Activated B cell treated with CpG ODN at 0.5 μM for 24 hours (primary cell): Measurements from ENCODE around the gene TCP11L1. TPM values are rescaled to one million over a fixed set of nuclear protein-coding genes. Genes with fewer than 3 reads are reported as not detected.

Experiments
- ATAC-seq: fragments of 200-7000 bp; cut with Tn5 transposase; one replicate; pipeline ENCODE4 v1.10.0; 2021; ENCODE audit warnings: low read depth, mild to moderate bottlenecking, moderate library complexity
- CTCF ChIA-PET: fragments of 350-600 bp; sonication (Branson Sonifier 250); formaldehyde crosslinking; loops from one replicate; lab custom pipeline; 2021; ENCODE audit warnings: antibody characterized with exemption; lab: Charles Lee
- POLR2A ChIA-PET: fragments of 350-600 bp; sonication (Branson Sonifier 250); formaldehyde crosslinking; loops from one replicate; lab custom pipeline; 2021; ENCODE audit warnings: antibody characterized with exemption; lab: Charles Lee
- DNase-seq: peaks from one replicate; pipeline ENCODE4 v3.0.0; 2022
- H3K27ac Mint-ChIP-seq: one replicate; pipeline ENCODE4 v1.8.0; 2020; ENCODE audit warnings: mixed read lengths
- H3K27me3 Mint-ChIP-seq: one replicate; pipeline ENCODE4 v1.8.0; 2021; ENCODE audit warnings: mixed read lengths
- H3K36me3 Mint-ChIP-seq: one replicate; pipeline ENCODE4 v1.8.0; 2021; ENCODE audit warnings: low read depth, mixed read lengths
- H3K4me1 Mint-ChIP-seq: one replicate; pipeline ENCODE4 v1.8.0; 2021; ENCODE audit warnings: mixed read lengths
- H3K4me3 Mint-ChIP-seq: one replicate; pipeline ENCODE4 v1.8.0; 2020; ENCODE audit warnings: mild to moderate bottlenecking, mixed read lengths
- H3K9me3 Mint-ChIP-seq: one replicate; pipeline ENCODE4 v1.8.0; 2020; ENCODE audit warnings: mixed read lengths
- intact Hi-C: fragments of 100-400 bp; cut with micrococcal nuclease; formaldehyde crosslinking; loops from one replicate; pipeline ENCODE4 v1.15.1; 2024
- total RNA-seq: library from RNA; stranded (reverse); gene quantifications from 2 replicates; pipeline ENCODE4 v1.2.3, GENCODE V29; 2022
- TF ChIP-seq, protein P1 (sequence below): fragments of 200-600 bp; IDR thresholded peaks from one replicate; pipeline ENCODE4 v1.8.0; 2022; ENCODE audit warnings: antibody characterized with exemption, mild to moderate bottlenecking

The TCP11L1 gene, protein sequence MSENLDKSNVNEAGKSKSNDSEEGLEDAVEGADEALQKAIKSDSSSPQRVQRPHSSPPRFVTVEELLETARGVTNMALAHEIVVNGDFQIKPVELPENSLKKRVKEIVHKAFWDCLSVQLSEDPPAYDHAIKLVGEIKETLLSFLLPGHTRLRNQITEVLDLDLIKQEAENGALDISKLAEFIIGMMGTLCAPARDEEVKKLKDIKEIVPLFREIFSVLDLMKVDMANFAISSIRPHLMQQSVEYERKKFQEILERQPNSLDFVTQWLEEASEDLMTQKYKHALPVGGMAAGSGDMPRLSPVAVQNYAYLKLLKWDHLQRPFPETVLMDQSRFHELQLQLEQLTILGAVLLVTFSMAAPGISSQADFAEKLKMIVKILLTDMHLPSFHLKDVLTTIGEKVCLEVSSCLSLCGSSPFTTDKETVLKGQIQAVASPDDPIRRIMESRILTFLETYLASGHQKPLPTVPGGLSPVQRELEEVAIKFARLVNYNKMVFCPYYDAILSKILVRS
- 13.5 and 17.7 TPM in 2 replicates for total RNA-seq

DNA sequence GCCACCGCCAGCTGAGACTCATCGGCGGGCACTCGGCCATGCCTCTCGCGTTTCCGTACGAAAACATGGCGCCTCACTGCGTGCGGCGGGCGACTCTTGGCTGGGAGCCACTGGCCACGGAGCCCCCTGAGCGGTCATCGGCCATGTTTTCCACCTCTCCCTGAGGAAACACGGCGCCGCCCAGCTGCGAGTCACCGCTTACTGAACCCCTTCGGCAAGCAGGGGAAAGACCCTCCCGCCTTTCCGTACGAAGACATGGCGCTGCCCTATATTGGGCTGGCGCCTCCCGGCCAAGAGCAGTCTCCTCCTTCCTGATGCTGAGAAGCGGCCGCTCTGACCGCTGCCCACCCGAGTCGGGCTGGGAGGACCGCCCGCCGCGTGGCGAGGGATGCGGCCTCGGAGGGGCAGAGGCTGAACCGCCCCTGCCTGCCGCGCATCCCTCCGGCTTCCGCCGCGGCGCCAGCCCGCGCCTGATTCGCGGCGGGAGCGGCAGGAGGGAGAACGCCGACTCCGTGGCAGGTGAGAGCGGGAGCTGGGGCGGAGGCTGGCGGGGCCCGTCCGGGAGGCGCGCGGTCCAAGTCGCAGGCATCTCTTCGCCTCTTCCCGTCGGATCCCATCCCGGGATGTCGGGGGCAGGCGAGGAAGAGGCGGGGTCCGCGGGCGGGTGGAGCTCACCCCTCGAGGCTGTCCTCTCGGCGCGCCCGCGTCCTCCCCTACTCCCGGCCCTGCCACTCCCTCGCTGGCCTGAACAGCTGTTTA, at the start of gene TCP11L1:
TCP11L1 (plus strand) TSS at position 299 of the 759 bp plus-strand sequence. CDS start 4,202 bp downstream, outside the sequence.
- intact Hi-C loops, result loop anchor here (1.0 to 2.0 kb wide), 8 partner anchors 23 to 1012 kb away; partner anchors contain the start of genes CAPRIN1, CSTF3, EIF3M and FBXO3
- POLR2A ChIA-PET, result interaction anchor here (0.7 to 2.4 kb wide), 9 partner anchors 24 to 219 kb away, joined by 3 to 12 read pairs (median 4); partner anchors contain the start of genes DEPDC7 and QSER1
- CTCF ChIA-PET, result interaction anchor here (3.1 kb wide), 1 partner anchor 26 kb away, joined by 14 read pairs; no protein-coding TSS in a partner anchor
- H3K27ac Mint-ChIP-seq, result peak within 1 kb of the TSS; percentile 95
- H3K4me3 Mint-ChIP-seq, result peak within 1 kb of the TSS; percentile 95
- DNase-seq (peak; percentile 77), ATAC-seq (peak; percentile 85)
- H3K4me1 Mint-ChIP-seq, result peaks cover 13% of the 10 kb centered on the region
- peaks cover 8% of the 10 kb centered on the region for H3K27me3 Mint-ChIP-seq
- no peaks in the 10 kb centered on the region for H3K9me3 Mint-ChIP-seq
- H3K36me3 Mint-ChIP-seq, result peaks cover 11% of the 10 kb centered on the region
- TF ChIP-seq, protein P1, sequence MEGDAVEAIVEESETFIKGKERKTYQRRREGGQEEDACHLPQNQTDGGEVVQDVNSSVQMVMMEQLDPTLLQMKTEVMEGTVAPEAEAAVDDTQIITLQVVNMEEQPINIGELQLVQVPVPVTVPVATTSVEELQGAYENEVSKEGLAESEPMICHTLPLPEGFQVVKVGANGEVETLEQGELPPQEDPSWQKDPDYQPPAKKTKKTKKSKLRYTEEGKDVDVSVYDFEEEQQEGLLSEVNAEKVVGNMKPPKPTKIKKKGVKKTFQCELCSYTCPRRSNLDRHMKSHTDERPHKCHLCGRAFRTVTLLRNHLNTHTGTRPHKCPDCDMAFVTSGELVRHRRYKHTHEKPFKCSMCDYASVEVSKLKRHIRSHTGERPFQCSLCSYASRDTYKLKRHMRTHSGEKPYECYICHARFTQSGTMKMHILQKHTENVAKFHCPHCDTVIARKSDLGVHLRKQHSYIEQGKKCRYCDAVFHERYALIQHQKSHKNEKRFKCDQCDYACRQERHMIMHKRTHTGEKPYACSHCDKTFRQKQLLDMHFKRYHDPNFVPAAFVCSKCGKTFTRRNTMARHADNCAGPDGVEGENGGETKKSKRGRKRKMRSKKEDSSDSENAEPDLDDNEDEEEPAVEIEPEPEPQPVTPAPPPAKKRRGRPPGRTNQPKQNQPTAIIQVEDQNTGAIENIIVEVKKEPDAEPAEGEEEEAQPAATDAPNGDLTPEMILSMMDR, result no peak

DNA sequence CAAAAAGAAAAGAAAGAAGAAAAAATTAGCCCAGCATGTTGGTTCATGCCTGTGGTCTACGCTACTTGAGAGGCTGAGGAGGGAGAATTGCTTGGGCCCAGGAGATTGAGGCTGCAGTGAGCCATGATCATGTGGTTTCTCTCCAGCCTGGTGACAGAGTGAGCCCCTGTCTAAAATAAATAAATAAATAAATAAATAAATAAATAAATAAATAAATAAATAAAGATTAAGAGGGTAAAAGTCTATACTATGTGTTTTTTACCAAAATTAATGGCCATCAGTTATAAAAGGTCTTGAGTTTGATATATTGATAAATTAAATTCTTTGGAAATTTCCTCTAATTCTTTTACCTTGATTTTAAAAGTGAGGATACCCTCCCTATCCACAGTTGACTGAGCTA, 48.9 kb upstream of the TCP11L1 start:
- H3K4me1 Mint-ChIP-seq, result no peaks in the 10 kb centered on the region
- no peak for DNase-seq
- H3K9me3 Mint-ChIP-seq, result peaks cover 6% of the 10 kb centered on the region
- ATAC-seq, result no peak
- ChIA-PET POLR2A (no interaction called here), CTCF (no interaction called here)
- TF ChIP-seq, protein P1, result no peak
- no peak overlapping the region for H3K27ac Mint-ChIP-seq
- H3K27me3 Mint-ChIP-seq, result no peaks in the 10 kb centered on the region
- no peak overlapping the region for H3K4me3 Mint-ChIP-seq
- intact Hi-C loops, result no loop called here
- H3K36me3 Mint-ChIP-seq, result no peaks in the 10 kb centered on the region

DNA sequence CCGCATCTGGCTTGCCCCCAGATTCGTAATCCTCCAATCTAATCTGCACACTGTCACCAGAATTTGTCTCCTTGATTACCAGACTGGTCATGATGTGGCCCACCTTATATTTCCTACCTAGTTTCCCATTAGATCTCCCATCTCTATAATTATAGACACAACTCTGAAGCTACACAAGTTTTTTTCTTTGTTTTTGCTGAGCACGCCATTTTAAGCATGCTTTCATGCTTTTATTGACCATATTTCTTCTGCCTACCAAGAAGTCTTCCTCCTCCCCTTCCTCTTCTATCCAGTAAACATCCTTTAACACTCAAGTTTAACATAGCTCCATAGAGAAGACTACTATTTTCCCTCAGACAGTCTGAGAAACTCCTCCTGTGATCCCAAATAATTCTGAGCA, 47.9 kb upstream of the TCP11L1 start:
- Mint-ChIP-seq H3K4me3 (no peak overlapping the region), H3K36me3 (no peaks in the 10 kb centered on the region), H3K27ac (no peak overlapping the region), H3K9me3 (peaks cover 6% of the 10 kb centered on the region), H3K4me1 (no peaks in the 10 kb centered on the region), H3K27me3 (no peaks in the 10 kb centered on the region)
- intact Hi-C loops, result no loop called here
- TF ChIP-seq, protein P1, result no peak
- ChIA-PET CTCF (no interaction called here), POLR2A (no interaction called here)
- ATAC-seq, result no peak
- no peak for DNase-seq

DNA sequence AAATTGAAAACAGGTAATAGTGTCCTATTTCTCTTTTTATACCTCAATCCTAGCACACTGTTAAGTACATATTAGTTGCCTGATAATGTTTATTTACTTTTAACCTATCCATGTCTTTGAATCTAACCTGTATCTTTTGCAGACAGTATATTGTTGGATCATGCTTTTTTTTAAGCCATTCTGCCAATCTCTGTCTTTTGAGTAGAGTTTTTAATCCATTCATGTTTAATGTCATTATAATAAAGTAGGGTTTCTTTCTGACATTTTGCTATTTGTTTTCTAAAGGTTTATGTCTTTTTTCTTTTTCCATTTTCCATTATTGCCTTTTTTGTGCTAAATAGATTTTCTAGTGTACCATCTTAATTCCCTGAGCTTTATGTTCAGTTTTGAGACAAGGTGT, 47.5 kb upstream of the TCP11L1 start:
- Mint-ChIP-seq H3K9me3 (peaks cover 6% of the 10 kb centered on the region), H3K36me3 (no peaks in the 10 kb centered on the region), H3K4me1 (no peaks in the 10 kb centered on the region), H3K4me3 (no peak overlapping the region), H3K27ac (no peak overlapping the region), H3K27me3 (peaks cover 2% of the 10 kb centered on the region)
- TF ChIP-seq, protein P1, result no peak
- POLR2A ChIA-PET, result no interaction called here
- no peak for ATAC-seq
- CTCF ChIA-PET, result no interaction called here
- DNase-seq, result no peak
- intact Hi-C loops, result no loop called here
